Glomerular endothelial cell (primary cell): ENCODE measurements around the gene ROR1. TPM values are rescaled to one million over a fixed set of nuclear protein-coding genes. Genes with fewer than 3 reads are reported as not detected.

Experiments
- DNase-seq: peaks from one replicate; pipeline ENCODE4 v3.0.0-alpha.2; 2011; ENCODE audit warnings: low read depth, low spot score; ENCODE audit errors: extremely low read depth
- total RNA-seq: library from RNA; depleted of rRNA; stranded (reverse); fragments of >200 nt; gene quantifications from 2 replicates; pipeline ENCODE4 v1.2.3, GENCODE V29; 2015

ROR1 gene
- total RNA-seq, 1 donor from 2014 or later = 28.5 TPM

GRCh38 chr1:64116537-64116936 is 342.7 kb downstream of the ROR1 start:
- DNase-seq = no peak

DNA sequence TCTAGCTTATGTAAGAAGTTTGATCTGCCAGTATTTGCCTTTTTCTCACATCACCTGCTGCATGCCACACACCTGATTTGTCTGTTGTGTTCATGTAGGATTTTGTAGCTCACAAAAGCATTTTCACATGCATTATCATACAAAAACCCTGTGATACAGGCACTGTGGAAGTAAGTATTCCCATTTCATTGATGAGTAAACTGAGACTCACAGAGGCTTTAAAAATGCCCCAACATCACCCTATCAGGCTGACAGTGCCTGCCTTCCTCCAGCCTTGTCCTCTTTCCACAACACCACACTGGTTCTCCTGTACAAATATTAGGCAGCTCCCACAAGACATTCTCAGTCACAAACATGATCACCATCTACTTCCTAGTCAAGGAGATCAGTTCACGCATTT is 343.7 kb downstream of the ROR1 start:
- DNase-seq = no peak

DNA sequence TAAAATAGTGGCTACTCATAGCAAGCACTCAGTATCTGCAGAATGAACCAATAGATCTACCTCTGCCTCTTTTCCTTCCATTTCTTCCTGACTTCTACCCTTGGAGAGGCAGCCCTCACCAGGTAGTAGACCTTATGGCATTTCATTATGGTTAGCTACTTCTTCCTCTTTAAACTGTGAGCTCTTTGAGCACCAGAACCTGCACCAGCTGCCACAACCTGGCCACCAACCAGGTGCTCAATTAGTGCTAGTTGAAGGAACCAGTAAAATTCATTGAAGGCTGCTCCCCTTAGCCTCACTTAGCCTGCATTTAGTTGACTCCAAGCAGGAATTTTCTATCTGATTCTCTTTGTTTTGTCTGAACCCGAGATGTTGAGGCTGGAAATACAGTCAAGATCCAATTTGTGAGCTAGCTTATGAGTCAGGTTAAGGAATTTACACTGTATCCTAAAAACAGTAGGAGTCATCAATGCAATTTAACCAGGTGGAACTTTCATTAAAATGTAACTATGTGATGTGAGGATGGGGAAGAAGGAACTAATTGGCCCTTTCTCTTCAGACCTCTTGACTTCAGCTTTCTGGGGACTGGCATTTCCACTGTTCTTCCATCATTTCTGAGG is 348.1 kb downstream of the ROR1 start:
- no peak for DNase-seq

DNA sequence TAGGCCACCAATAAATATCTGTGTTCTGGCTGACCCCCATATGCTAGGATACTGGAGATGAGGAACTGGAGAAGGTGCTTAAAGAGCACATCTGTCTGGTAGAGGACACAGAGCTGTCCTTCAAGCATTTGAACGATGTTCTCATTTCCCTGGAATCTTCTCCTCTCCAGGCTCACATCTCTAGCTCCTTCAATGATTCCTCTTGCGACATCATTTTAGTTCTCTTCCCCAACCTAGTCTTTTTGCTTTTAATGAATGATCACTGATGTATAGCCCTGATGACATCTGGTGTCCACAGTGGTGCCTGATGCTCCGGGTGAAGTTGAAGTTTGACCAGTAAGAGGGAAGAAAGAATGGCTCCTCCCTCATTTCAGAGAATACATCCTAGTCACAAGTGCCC is 348.8 kb downstream of the ROR1 start:
- DNase-seq = no peak

DNA sequence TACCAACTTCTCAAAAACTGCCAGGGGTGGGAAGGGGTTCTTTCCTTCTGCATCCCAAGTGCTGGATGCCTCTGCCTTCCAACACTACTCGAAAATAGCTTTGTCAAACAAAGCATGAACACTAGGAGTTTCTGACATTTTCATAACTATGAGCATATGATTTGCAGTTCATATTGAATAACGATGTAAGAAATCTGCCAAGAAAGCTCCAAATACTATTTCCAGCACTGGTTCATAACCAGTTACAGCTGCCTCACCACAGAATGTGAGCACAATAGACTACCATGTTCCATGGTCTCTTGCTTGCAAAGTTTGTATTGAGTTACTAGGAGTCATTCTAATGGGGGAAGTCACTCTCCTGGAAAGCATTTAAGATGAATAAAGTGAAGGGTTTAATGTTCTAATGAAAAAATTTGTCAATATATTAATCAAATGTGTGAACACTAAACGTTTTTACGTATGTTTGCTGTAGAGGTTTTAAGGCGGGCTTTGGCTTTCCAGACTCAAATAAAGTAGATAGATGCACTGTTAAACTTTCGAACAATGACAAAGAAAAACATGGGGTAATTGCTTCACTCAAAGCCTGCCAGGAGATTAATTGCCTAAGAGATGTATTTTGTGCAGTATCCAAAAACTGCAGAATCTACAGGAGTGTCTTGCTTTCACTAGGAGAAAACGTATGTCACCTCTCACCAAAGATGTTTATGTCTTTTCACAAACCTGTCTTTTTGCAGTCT is 351.1 kb downstream of the ROR1 start:
- no peak for DNase-seq

DNA sequence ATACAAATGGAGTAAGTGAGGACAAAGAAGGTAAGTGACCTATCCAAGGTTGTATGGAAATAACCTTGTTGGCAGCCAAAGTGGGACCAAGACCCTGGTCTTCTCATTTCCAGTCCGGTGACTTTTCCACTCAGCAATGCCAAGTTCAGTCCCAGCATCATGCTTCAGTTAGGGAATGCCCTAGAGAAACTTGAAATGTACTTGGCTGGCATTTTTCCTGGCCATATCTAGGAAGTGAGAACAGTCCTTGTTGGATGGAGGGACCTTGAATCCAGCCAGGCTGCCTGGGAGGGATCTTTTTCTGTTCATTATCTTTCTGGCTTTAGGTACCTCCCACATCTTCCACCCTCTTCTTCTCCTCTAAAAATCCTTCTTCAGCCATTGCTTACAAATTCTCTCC is 352.8 kb downstream of the ROR1 start:
- no peak for DNase-seq

GRCh38 chr1:64127297-64127696 is 353.5 kb downstream of the ROR1 start:
- no peak for DNase-seq

DNA sequence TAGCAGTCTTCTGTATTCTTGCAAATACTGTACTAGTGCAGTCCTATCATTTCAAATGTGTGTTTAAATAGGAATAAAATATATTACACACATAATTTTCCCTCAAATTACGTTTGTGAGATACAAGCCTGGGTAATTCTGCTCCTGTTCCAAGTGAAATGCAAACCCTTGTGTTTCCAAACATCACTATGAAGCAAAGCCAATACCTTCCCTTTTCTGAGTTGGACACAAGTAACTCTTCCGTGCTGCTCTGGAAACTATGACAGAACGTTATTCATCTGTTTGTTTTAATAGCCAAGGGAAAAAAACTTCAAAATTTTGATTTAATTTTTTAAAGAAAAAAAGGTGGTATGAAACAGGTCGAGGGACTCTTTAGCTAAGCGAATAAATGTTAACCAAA is 355.9 kb downstream of the ROR1 start:
- DNase-seq = no peak

DNA sequence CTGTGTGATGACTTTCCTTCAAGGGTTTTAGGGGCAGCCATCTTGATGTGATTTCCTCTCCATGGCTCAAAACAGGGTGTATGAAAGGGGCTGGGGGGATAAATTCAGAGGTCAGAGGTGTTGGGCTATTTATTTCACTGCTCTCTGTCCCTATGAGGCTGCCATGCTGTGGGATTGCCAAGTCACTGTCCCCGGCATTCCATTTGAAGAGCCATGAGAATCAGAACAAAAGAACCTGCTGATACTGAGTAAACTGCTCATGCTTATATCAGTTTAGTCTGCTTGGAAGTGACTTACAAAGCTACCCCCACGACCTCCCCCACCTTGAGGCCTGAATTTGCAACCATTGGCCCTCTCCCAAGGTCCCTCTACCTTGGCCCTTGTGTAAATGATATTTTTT is 357.3 kb downstream of the ROR1 start:
- no peak for DNase-seq

GRCh38 chr1:64133036-64133435 is 359.2 kb downstream of the ROR1 start:
- peak; percentile 45 for DNase-seq

- DNase-seq = no peak
Observed at GRCh38 chr1:64135462-64136223, 361.8 kb downstream of the ROR1 start.

GRCh38 chr1:64136296-64136695 is 362.5 kb downstream of the ROR1 start:
- DNase-seq = no peak

- DNase-seq = peak; percentile 76
Observed at GRCh38 chr1:64136752-64137411, 363.1 kb downstream of the ROR1 start.

DNA sequence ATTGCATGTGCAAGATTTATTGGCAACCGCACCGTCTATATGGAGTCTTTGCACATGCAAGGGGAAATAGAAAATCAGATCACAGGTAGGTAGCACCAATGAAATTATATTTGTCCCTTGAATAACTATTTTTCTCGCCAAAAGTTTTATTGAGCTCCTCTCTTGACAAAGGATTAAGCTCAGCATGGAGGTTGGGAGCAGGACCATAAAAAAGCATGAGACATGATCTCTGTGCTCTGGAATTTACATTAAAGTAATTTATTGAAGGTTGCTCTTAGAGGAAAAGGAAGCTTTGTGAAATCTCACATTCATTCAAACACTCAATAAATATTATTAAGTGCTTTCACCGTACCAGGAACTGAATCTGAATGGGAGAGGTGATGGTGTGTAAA is 363.6 kb downstream of the ROR1 start:
- DNase-seq = no peak

- DNase-seq = no peak
Observed at GRCh38 chr1:64139877-64140276, 366.1 kb downstream of the ROR1 start.

DNA sequence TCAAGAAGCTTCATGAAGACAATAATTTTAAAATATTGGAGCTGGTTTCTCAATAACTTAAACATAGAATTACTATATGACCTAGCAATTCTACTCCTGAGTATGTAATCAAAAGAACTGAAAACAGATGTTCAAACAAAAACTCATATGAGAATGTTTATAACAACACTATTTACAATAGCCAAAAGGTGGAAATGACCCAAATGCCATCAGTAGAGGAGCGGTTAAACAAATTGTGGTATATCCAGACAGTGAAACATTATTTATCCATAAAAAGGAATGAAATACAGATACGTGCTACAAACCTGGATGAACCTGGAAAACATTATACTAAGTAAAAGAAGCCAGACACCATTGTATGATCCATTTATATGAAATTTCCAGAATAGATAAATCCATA is 366.8 kb downstream of the ROR1 start:
- no peak for DNase-seq

DNA sequence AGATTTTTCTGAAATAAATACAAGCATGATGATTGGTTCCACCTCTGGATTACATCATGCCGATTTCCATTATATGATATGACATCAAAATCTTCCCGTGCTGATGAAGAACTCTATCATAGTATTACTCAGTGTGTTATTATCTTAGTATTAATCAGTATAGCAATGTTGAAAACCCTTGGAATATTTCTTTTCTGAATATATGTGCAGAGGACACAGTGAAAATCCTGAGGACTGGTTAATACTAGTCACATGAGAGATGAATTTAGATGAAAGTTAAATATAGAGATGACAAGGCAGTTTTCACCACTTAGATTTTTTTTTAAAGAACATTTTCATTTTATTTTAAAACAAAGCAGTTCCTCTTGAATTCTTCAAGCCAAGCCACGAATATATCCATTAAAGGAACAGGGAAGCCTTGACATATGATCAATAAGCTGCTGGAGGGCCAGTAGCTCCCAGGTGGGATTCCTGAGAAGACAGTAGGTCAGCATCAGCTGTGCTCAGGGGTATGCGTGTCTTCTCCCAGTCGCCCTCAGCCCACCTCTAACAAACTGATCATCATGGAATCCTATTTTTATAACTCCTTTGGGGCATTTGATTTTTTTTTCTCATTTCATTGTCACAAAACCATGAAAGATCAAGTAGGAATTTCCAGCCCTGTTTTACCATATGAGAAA is 373.4 kb downstream of the ROR1 start:
- DNase-seq = no peak

GRCh38 chr1:64147759-64148158 is 373.9 kb downstream of the ROR1 start:
- DNase-seq = no peak

- no peak for DNase-seq
Observed at GRCh38 chr1:64150266-64150665, 376.4 kb downstream of the ROR1 start.

DNA sequence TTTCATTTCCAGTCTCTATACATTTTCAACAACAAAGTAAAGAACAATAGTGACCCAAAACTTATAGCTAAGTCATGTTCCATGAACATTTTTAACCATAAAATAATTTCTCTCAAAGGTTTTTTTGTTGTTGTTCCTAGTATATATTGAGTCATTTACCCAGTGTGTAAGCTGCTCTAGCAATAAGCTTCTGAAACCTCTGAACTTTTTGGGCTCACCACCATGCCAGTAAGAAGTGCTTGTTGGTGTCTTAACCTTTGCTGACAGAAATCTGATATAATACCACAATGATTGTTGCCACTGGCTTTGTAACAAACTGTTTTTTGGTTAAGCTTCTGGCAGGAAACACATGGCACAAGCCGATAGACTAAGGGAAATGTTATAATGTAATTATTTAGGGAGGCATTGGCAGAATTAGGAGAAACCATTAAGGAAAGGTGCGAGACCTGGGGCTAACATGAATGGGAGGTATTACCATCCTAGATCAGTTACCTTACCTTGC is 377.0 kb downstream of the ROR1 start:
- DNase-seq = no peak

DNA sequence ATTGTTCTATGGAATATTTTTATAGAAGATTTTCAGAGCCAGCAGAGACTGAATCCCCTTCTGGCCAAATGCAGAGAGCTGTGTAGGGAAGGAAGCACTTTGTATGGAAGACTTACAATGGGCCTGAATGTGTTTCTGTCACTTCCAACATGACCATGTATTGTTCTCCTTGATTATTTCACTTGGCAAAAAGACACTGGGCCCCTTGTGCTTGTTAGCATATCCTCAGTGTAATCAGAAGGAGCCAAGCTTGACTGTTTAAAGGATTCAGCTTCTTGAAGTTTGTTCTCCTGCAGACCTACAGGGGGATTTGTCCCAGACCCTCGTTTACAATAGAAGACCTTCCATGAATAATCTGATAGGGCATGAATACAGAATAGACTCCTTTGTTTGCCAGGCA is 381.5 kb downstream of the ROR1 start:
- DNase-seq = no peak
